Stimulated activated CD4-positive, alpha-beta T cell treated with anti-CD3 and anti-CD28 coated beads, Interleukin-12 subunit alpha, Interleukin-12 subunit beta, amount 100 ng/mL, for 4 hours (primary cell): ENCODE results near the gene GPR137B.

Experiments used
- DNase-seq: peaks from one replicate; pipeline ENCODE4 v3.0.0-alpha.2; 2020

The GPR137B gene

DNA sequence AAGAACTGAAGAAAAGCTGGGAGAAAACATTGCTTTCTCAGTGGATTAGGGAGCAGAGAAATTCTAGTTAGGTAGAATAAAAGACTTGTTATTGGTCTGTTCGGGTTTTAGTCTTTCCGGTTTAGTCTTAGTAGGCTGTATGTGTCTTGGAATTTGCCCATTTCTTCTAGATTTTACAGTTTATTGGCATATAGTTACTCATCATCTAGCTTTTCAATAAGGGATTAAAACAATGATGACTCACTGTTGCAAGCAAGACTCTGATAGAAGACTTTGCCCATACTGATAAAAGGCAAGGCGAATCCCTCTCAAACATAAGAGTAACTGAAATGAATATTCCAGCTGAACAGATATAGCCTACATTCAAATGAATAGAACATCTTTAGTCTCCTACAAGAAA lies 62.3 kb downstream of the GPR137B start:
- no peak for DNase-seq

DNA sequence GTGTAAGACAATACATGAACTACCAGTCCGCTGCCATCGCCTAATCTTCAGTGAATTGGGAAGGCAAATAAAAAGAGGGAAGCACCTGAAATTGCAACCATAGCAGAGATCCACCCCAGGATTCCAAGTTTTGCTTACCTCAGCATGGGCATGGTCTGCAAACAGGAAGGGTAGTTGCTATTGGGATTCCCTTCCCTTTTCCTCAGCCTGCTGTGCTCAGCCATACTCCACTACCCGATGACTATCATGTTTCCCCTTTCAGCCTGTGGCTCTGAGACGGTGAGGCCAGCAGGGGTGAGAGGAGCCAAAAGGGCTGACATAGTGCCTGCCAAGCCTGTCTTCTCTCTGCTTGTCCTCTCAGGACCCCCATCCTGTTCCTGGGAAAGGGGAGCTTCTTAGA lies 64.2 kb downstream of the GPR137B start:
- DNase-seq = no peak

DNA sequence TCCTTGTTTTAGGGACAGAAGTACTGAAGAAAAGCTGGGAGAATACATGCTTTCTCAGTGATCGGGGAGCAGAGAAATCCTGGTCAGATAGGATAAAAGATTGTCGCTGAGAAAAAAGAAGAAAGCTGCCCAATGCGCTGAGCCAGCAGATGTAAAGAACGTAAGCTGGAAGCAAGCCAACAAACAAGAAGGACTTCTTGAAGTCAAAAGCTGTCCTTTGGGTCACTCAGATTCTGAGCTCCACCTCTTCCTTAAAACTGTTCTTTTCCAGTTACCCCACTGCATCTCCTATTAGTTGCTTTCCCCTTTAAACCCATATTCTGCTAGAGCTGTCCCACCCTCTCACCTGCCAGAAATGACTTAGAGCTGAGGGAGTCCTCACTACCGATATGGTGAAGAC lies 64.8 kb downstream of the GPR137B start:
- DNase-seq = no peak

DNA sequence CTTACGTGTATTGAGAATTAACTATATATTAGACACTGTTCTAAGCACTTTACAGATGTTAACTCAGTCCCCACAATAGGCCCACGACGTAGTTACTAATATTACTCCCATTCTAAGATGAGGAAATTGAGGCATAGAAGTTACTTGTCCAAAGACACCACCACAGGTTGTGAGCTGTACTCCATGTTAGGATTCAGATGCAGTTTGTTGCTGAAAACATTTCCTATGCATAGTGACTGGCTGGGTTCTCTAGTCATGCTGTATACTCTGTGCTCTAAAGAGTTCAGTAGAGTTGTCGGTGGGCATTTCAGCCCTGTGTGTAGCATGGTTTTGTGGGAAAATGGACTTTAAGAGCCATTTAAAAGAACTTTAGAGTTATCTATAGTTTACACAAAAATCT lies 65.2 kb downstream of the GPR137B start:
- DNase-seq = no peak

DNA sequence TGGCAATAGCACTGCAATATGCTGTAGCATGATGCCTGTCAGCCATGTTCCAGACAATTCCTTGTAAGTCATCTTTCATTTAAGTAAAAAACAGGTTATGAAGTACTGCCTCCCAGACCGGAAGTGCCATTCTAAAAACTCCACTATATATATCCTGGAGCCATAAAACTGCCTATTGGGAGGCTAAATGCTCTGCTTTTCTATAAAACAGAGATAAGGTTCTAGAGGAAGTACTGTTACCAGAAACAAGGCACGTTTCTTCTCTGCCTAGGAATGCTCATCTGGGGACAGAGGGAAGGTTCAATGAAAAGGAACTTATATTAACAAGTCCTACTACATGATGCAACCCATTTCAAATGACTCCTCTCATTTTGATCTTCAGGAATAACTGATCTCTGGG lies 66.8 kb downstream of the GPR137B start:
- no peak for DNase-seq

DNA sequence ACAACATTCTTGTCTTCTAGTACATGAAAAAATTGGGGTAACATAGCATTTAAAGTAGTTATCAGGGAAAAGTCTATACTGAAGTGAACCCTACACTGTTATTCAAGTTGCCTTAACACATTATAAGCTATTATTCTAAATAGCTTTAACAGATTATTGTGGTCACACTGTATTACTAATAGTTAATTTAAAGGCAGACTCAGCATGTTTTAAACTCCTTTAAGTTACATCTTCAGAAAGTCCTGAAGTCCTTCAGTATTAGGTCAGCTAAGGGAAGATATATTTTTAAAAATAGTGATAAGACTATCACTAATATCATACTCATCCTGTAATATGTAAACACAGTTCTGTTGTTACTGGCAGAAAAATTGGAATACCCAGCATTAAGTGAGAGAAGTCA lies 67.4 kb downstream of the GPR137B start:
- DNase-seq = no peak

DNA sequence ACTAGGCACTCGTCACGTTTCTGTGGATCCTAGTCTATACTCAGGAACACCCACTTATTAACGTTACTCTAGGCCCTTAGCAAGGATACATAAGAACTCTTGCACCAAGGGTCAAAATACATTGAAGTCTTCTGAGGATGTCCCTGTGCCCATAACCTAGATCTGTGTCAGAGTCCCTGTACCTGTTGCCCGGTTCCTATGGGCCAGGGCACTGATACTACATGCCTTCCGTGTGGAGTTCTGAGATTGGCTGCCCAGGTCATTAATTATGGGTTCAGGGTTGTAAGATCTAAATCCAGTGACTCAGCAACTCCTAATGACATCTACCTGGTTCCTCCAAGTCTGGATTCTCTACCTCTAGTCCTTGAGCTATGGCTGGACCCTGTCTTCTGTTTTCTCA lies 69.5 kb downstream of the GPR137B start:
- no peak for DNase-seq

DNA sequence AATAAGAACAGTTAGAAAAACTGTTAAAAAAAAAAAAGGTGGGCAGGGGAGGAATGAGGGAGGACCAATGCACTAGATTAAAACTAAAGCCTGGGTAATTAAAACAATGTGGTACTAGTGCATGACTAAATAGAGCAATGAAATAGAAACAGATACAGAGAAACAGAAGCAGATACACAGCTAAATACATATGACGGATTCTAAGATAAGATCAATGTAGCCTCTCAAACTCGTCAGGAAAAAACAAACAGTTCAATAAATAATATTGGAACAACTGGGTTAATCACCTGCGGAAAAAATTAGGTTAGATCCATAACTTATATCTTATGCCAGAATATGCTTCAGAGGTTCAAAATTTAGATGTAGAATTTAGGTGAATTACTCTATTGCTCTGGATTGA lies 71.2 kb downstream of the GPR137B start:
- DNase-seq = no peak

DNA sequence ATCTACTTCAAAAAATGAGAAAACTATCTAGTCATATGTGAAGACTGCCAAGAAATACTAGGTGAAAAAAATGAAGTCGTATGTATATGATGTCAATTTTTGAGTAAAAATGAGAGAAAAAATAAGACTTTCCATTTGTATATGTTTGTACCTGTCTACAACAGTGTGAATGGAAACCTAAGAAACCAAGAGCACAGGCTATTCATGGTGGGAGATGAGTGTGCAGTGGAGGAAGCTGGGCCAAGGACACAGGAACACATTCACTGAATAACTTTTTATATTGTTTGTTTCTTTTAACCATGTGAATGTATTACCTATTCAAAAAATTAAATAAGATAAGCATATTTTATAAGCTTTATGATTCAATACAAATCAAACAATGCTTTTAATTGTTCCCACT lies 72.4 kb downstream of the GPR137B start:
- no peak for DNase-seq

DNA sequence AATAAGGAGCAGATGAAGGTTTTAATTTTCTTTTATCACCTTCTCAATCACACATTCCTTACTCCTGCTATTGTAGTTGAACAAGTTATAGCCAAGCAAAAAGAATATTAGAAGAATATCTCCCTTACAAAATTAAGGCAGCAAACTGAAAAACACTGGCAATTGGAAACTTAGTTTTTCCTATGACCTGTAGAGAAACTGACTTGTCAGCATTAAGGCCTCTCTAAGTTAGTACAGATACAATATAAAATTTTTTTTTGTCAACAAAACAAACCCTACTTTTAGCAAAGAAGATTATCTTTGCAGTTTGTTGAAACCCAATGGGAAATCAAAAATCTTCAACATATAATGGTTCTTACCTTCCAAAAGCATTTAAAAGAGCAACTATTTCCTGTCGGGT lies 78.1 kb downstream of the GPR137B start:
- DNase-seq = no peak

DNA sequence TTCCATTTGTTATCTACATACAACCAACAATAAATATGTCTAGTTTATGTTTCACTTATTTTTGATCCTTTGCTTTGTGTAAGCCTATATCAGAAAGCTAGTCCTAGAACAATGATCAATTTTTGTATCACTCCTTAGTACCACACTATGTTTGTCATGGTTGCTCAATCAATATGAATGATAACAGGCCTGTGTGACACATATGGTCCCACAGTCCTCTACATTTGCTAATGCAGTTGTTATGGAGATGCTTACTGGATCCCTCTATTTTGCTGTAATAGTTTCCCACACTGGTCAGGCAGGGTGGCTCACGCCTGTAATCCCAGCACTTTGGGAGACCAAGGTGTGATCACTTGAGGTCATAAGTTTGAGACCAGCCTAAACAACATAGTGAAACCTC lies 80.3 kb downstream of the GPR137B start:
- DNase-seq = no peak

DNA sequence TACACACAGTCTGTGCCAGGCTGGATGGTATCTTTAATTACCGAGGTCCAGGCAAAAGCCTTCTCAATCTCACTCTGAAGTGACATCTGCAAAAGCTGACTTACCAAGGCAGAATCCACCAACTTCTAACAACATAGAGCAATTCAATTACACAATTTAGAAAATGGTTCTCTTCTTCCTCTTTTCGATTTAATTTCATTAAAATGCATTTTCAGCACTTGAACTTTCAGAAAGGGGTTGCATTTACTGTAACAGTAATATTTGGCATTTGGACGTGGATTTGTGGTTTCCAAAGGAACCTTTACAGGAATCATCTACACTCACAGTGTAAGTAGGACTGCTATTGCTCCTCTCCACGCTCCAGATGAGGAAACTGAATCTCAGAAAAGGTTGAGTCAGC lies 86.1 kb downstream of the GPR137B start:
- DNase-seq = no peak

DNA sequence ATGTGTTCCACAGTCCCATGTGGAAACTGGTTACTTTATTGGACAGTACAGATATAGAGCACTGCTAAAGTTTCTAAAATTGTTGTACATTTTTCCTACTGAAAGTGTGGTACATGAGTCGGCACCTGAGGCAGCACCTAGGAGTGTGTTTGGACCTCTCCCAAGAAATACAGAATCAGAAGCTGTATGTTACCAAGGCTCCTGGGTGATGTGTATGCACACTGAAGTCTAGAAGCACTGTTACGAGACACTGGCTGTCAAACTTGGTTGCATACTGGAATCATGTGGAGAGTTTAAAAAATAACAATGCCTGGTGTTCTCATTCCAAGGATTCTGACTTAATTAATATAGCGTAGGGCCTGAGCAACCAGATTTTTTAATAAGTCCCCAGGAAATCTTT lies 92.8 kb downstream of the GPR137B start:
- no peak for DNase-seq

DNA sequence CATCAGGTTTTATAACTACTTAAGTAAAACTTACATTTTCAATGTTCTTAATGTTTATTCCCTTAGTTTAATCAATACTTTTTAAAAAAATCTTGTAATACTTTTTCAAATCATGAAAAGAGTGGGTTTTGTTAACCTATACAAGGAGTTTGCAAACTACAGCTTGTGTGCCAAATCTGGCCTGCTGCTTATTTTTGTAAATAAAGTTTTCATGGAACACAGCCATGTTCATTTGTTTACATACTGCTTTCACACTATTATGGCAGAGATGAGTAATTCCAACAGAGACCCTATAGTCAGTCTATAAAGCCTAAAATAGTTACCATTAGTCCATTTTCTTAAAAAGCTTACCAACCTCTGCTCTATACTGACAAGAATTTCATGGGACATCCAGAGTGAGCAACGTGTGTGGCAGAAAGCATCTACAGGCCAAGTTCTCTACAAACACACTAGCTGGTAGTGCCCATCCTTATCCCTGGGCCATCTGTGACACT lies 96.8 kb downstream of the GPR137B start:
- no peak for DNase-seq

DNA sequence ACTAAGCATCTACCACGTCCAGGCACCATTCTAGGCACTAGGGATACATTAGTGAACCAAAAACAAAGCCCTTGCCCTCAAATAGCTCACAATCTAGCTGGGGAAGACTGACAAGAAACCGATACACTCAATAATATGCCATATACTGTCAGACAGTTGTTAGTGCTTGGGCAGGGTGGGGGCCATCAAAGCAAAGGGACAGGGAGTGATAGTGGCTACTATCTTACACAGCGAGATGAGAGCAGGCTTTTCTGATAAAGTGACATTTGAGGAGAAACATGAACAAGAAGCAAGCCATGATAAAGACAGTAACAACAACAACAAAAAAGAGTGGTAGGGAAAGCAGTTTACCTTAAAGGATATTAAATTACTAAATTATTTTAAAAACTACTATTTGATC lies 98.3 kb downstream of the GPR137B start:
- DNase-seq = no peak

DNA sequence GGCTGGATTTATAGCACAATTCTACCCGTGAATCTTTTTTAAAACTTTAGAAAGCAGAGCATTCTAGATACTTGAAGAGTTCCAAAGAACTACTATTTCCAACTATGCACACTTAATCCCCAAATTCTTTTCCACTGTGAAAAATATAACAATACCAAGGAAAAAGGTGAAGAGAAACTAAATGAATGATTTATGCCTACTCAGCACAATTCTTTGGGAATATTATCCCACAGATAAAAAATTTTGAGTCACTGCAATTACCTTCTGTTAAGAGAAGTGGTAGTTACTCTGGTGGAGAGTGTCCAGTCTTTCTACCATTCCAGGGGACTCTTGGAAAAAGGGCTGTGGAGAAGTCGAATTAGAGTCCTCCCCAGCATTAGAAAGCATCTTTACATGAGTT lies 100.2 kb downstream of the GPR137B start:
- DNase-seq = no peak

DNA sequence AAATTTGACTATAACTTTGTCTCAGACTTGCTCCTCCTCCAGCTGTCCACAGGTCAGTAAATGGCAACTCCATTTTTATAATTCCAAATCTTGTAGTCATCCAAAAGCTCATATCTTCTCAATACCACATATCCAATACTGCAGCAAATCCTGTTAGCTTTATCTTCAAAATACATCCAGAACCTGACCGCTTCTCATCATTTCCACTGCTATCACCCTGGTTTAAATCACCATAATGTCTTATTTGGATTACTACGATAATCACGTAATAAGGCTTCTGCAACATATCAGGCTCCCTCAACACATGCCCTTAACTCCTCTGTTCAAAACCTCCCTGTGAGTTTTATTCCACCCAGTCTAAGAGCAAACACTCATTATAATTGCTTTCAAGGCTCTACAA lies 104.9 kb downstream of the GPR137B start:
- DNase-seq = no peak

DNA sequence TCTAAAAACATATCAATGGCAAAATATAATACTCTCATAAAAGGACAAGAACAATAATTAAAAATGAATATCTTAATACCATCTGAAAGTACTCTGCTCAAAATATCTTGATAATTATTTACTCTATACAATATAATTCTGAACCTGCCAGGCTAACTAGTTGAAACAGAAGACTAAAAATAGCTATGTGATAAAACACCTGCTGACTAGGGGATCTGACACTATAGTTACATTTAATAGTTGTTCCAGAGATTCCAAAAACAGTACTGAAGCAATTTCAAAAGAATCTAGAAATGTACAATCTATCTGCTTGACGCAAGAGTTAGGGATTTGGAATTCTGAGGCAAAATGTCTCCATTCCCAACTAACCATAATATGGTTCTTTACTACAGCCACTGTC lies 109.2 kb downstream of the GPR137B start:
- DNase-seq = no peak

DNA sequence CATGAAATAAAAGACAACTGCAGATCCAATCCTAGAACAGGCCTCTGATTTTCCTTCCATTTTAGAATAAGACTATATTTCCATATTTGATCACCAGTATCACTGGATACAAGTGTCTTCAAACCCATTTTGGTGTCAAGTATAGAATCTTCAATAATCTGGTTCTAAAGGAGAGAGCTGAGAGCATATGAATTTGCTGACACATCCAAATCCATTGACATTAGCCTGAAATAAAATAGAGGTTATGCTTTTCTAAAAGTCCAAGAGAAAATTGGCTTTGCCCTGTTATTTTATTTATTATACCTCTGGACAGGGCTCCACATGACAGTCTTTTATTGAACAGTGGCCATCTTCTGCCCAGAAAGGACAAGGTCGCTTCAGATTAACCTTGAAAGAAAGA lies 110.8 kb downstream of the GPR137B start:
- DNase-seq = no peak

DNA sequence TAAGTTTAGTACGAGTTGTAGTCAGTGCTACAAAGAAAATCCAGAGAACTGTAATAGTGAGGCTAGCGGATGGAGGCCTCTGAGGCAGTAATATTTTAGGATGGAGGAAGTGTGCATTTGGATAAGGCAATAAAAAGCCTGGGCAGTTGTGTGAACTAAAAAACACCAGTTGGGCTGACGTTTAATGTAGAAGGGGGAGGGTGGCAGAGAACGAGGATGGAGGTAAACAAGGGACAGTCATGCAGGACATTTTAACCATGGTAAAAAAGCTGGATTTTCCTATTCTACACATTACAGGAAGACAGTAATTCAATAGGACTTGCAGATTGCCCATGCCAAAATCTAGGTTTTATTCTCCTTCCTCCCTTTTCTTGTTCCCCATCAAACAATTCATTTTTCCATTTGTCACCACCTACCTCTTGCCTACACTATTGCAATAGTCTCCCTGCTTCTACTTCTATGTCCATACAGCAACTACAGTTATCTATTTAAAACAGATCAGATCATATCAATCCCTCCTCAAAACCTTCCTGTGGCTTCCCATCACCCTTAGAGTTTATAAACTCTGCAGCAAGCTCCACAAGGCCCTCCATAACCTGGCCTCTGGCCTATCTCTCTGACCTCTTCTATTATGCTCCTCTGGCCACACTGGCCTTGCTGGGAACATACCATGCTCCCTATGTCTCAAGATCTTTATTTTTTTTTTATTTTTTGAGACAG lies 111.7 kb downstream of the GPR137B start:
- no peak for DNase-seq

DNA sequence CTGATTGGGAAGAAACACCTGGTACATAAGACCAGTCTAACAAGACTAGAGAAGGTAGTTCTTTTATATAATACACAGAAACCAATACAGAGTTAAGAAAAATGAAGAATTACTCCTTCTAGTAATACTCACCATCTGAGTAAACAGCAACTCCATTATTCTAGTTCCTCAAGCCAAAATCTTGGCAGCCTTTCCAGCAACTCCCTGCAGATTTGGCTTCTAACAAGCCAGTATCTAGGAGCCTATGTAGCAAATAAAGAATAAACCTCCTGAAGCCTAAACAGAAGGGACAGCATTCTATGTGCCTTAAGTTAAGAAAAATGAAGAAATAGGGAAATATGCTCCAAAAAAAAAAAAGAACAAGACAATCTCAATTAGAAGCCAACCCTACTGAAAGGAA lies 114.9 kb downstream of the GPR137B start:
- no peak for DNase-seq

DNA sequence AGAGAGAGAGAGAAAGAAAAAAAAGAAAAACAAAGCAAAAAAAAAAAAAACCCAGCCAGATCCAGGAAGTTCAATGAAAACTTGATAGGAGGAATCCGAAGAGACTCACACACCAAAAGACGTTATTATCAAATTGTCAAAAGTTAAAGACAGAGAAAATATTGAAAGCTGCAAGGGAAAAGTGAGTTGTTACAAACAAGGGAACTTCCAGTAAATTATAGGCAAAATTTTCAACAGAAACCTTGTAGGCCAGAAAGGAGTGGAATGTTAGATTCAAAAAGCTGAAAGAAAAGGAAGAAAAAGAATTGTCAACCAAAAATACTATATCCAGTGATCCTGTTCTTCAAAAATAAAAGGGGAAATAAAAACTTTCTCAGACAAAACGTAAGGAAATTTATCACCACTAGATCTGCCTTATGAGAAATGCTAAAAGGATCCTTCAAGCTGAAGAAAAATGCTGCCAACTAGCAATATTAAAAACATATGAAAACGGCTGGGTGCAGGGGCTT lies 115.8 kb downstream of the GPR137B start:
- DNase-seq = no peak
